K562 (cell line): Measurements from ENCODE around the gene FAM219B. TPM values are rescaled to one million over a fixed set of nuclear protein-coding genes. Genes with fewer than 3 reads are reported as not detected.
A peak's percentile ranks its signal among the peaks of the same experiment; 100 is the strongest.

Experiments
- ATAC-seq: fragments of 200-7000 bp; cut with Tn5 transposase; 3 replicates; pipeline ENCODE4 v1.9.1; 2020; ENCODE audit warnings: moderate library complexity
- BruUV-seq: library from RNA; stranded (reverse); fragments of 400-500 nt; replicated peaks from 2 replicates; lab custom pipeline; 2021; lab: Mats Ljungman, UMichigan
- CTCF ChIA-PET: fragments of 300-600 bp; formaldehyde crosslinking; extraction: SDS; loops from one replicate; lab custom pipeline; 2021; ENCODE audit warnings: low intra/inter-chr PET ratio; lab: Yijun Ruan, JAX
- POLR2A ChIA-PET: fragments of 300-600, 350-650 bp; sonication (Branson Sonifier 250); formaldehyde crosslinking; extraction: SDS; loops from one replicate; lab custom pipeline; 2021; ENCODE audit warnings: antibody characterized with exemption, inconsistent platforms; lab: Yijun Ruan, JAX
- DNase-seq, 4 experiments: peaks; one replicate each; pipeline versions ENCODE4 v3.0.0 to v3.0.0-alpha.2; 2011 to 2018; ENCODE audit warnings: low spot score in 3 of 4, mixed read lengths in 3 of 4; ENCODE audit errors: extremely low read depth in 1 of 4
- FAIRE-seq: peaks from 2 replicates; lab custom pipeline; 2011; peaks lifted over from hg19 to GRCh38; lab: Jason Lieb, UNC
- H2AFZ ChIP-seq: 2 replicates; pipeline ENCODE4 v1.6.0; 2011; ENCODE audit warnings: low read depth, low read length, control low read depth, inconsistent platforms
- H3K27ac ChIP-seq: fragments of 200-600 bp; 3 replicates; pipeline ENCODE4 v1.8.0; 2011; ENCODE audit warnings: low read depth, mild to moderate bottlenecking, control low read depth, inconsistent platforms, low read length, moderate library complexity, mixed read lengths; ENCODE audit errors: extremely low read depth
- H3K27me3 ChIP-seq, 2 experiments: fragments of 300-600 bp in 1 of 2; 2 replicates in 1 of 2; 3 replicates in 1 of 2; pipeline versions ENCODE4 v1.6.0 to v1.8.0; 2011; ENCODE audit warnings: inconsistent platforms in 2 of 2, low read length in 2 of 2, mild to moderate bottlenecking in 1 of 2, mixed read lengths in 1 of 2, moderate library complexity in 1 of 2; ENCODE audit not compliant: control insufficient read depth in 2 of 2, insufficient read depth in 2 of 2
- H3K36me3 ChIP-seq: fragments of 300-600 bp; 3 replicates; pipeline ENCODE4 v1.8.0; 2011; ENCODE audit warnings: mild to moderate bottlenecking, low read length, inconsistent platforms; ENCODE audit not compliant: control insufficient read depth, insufficient read depth
- H3K4me1 ChIP-seq, 2 experiments: fragments of 200-600 bp in 1 of 2; replicated peaks in 1 of 2; 2 replicates in 1 of 2; 3 replicates in 1 of 2; pipeline versions ENCODE4 v1.5.1 to v1.8.0; 2011; ENCODE audit warnings: inconsistent platforms in 2 of 2, low read length in 2 of 2, mild to moderate bottlenecking in 1 of 2, mixed read lengths in 1 of 2, moderate library complexity in 1 of 2; ENCODE audit not compliant: control insufficient read depth in 2 of 2, insufficient read depth in 2 of 2
- H3K4me2 ChIP-seq: 2 replicates; pipeline ENCODE4 v1.6.1; 2011; ENCODE audit warnings: low read length, control low read depth, inconsistent platforms, mixed read lengths; ENCODE audit not compliant: insufficient read depth
- H3K4me3 ChIP-seq: fragments of 200-600 bp; sonication (generic), shearing (Covaris generic); 2 replicates; pipeline ENCODE4 v1.5.1; 2016; ENCODE audit warnings: control low read depth, inconsistent platforms
- H3K79me2 ChIP-seq: fragments of 200-600 bp; 3 replicates; pipeline ENCODE4 v1.8.0; 2011; ENCODE audit warnings: low read length, inconsistent platforms; ENCODE audit not compliant: control insufficient read depth, insufficient read depth
- H3K9ac ChIP-seq, 2 experiments: 2 replicates each; pipeline versions ENCODE4 v1.6.0 to v1.6.1; 2011; ENCODE audit warnings: low read depth in 2 of 2, low read length in 2 of 2, control low read depth in 1 of 2, inconsistent platforms in 1 of 2, mild to moderate bottlenecking in 1 of 2, mixed read lengths in 1 of 2; ENCODE audit not compliant: insufficient read depth in 1 of 2
- H3K9me1 ChIP-seq: one replicate; pipeline ENCODE4 v1.6.0; 2011; ENCODE audit warnings: inconsistent platforms, mild to moderate bottlenecking, low read length, moderate library complexity; ENCODE audit not compliant: control insufficient read depth, insufficient read depth
- H3K9me3 ChIP-seq: replicated peaks from 2 replicates; pipeline ENCODE4 v1.5.1; 2011; ENCODE audit warnings: low read depth, low read length, inconsistent platforms; ENCODE audit not compliant: control insufficient read depth, insufficient read depth
- H4K20me1 ChIP-seq: replicated peaks from 2 replicates; pipeline ENCODE4 v1.6.1; 2011; ENCODE audit warnings: low read length, inconsistent platforms, mixed read lengths; ENCODE audit not compliant: control insufficient read depth, insufficient read depth
- CBX3 ChIP-seq, 2 experiments: IDR thresholded peaks; 1 replicate in 1 of 2; 2 replicates in 1 of 2; pipeline ENCODE4 v1.6.1; 2012; ENCODE audit warnings: inconsistent platforms in 2 of 2, low read length in 2 of 2, borderline replicate concordance in 1 of 2, control low read depth in 1 of 2
- CHCHD3 ChIP-seq: fragments of 250-450 bp; sonication (Bioruptor Pico); IDR thresholded peaks from 2 replicates; pipeline ENCODE4 v2.1.2; 2022; ENCODE audit warnings: mild to moderate bottlenecking
- FIP1L1 ChIP-seq: fragments of 200-400 bp; formaldehyde crosslinking; IDR thresholded peaks from 2 replicates; pipeline ENCODE4 v1.6.1; 2018; ENCODE audit warnings: mild to moderate bottlenecking, low read depth, low read length; ENCODE audit not compliant: poor library complexity, severe bottlenecking
- MEF2A ChIP-seq: IDR thresholded peaks from 2 replicates; pipeline ENCODE4 v1.6.1; 2011; ENCODE audit warnings: low read depth, mild to moderate bottlenecking, low read length, moderate library complexity; ENCODE audit not compliant: control insufficient read depth
- PHF21A ChIP-seq: fragments of 450-650 bp; IDR thresholded peaks from 2 replicates; pipeline ENCODE4 v1.6.1; 2017; ENCODE audit warnings: low read depth, borderline replicate concordance
- TAF15 ChIP-seq: fragments of 200-400 bp; formaldehyde crosslinking; IDR thresholded peaks from 2 replicates; pipeline ENCODE4 v1.6.1; 2017; ENCODE audit warnings: mild to moderate bottlenecking, low read depth, low read length, moderate library complexity
- ZFP36 ChIP-seq: fragments of 150-350 bp; IDR thresholded peaks from 2 replicates; pipeline ENCODE4 v1.6.1; 2018; ENCODE audit warnings: low read length, low read depth; ENCODE audit not compliant: partially characterized antibody
- WGBS: fragments of 100-300 bp; shearing (Covaris generic); methylation state at CpG from one replicate; pipeline ENCODE4 v1.1.6; 2016; ENCODE audit warnings: low coverage, mixed read lengths; ENCODE audit not compliant: insufficient coverage; ENCODE audit errors: missing lambda C conversion rate; 5-methylcytosine and 5-hydroxymethylcytosine counted together
- in situ Hi-C: fragments of 300-500 bp; cut with MboI; formaldehyde crosslinking; loops from 4 replicates; pipeline ENCODE4 v1.15.0; 2018; ENCODE audit warnings: inconsistent platforms, mixed read lengths
- intact Hi-C: fragments of 100-400 bp; cut with micrococcal nuclease; formaldehyde crosslinking; loops from 2 replicates; pipeline ENCODE4 v1.14.2; 2022
- polyA plus RNA-seq, 8 experiments: library from polyadenylated mRNA; depleted of rRNA in 4 of 8; stranded (reverse) in 5 of 8; unstranded in 3 of 8; fragments of >200 nt; fragmentation: Nextera tagmentation in 2 of 8; fragmentation: Illumina TruSeq in 1 of 8; extraction: Ambion mirVana in 2 of 8; extraction: Trizol in 1 of 8; gene quantifications; 2 replicates each; pipeline versions ENCODE4 v1.2.1 to v1.2.3, GENCODE V29; 2011 to 2014; ENCODE audit warnings: inconsistent platforms in 1 of 8, missing spikeins in 1 of 8
- total RNA-seq, 7 experiments: library from RNA; depleted of rRNA in 6 of 7; stranded (reverse); fragments of >200 nt in 6 of 7; fragmentation: Illumina TruSeq in 2 of 7; extraction: Trizol in 2 of 7; gene quantifications; 2 replicates each; pipeline versions ENCODE4 v1.2.1 to v1.2.3, GENCODE V29; 2011 to 2021; ENCODE audit warnings: low replicate concordance in 1 of 7

FAM219B gene
- total and polyA plus RNA-seq, 9 of the 15 experiments (the other 6 are each of a cell fraction or from before 2014, with no cell fraction given), result 6.8 to 50.4 (median 29.4) TPM

DNA sequence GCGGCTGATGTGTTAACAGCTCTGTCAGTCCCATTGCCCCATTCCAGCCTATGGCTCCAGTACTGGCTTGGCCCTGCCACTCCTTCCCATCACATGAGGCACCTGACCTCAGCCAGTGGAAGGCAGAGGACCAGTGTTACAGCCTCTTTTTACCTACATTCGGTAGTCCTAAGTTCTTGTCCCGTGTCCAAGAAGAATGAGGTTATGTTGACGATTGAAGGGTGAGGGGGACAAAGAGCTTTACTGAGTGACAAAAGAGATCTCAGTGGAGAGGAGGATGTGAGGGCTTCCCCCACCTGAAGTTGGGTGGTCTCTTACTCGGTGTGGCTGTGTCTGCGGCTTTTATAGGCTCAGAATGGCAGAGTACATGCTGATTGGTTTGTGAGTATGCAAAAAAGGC lies 24.1 kb downstream of the FAM219B start:
- BruUV-seq, result no TSS peak
- H3K79me2 ChIP-seq, result no peaks in the 10 kb centered on the region
- H2AFZ ChIP-seq, result no peak overlapping the region
- in situ Hi-C loops (no loop called here), intact Hi-C loops (no loop called here)
- peaks cover 10% of the 10 kb centered on the region in 2 experiments; a peak in 4 of 5 replicates for H3K4me1 ChIP-seq
- ATAC-seq, result no peak
- no peak for FAIRE-seq
- H3K4me2 ChIP-seq, result no peak overlapping the region
- peaks cover 6% of the 10 kb centered on the region; the same call in 1 of the 2 replicates for H3K9me3 ChIP-seq
- no peaks in the 10 kb centered on the region for H3K36me3 ChIP-seq
- H3K9me1 ChIP-seq, result no peaks in the 10 kb centered on the region
- TF ChIP-seq ZFP36 (peak; percentile 38), TAF15 (no peak), PHF21A (no peak), CHCHD3 (CRISPR knock-in tag) (no peak), FIP1L1 (no peak), MEF2A (no peak), CBX3 (IDR thresholded peaks at IDR 0.05; ENCODE audit: borderline replicate concordance in 1 of 2, low read length in 2 of 2) (0 out of 3 replicates have a peak, but pooled peaks of 1 of the 2 experiments have one; percentile 28)
- WGBS, result 38% methylated on average over 6 of the region's 6 CpGs
- ChIA-PET POLR2A (interaction anchor here (0.7 to 1.9 kb wide), 4 partner anchors 9 to 24 kb away, joined by 3 to 6 read pairs (median 4); partner anchors contain the start of genes FAM219B and SCAMP2), CTCF (no interaction called here)
- no peak overlapping the region for H3K27ac ChIP-seq
- no peak for DNase-seq
- no peaks in the 10 kb centered on the region for H3K27me3 ChIP-seq
- no peak overlapping the region for H3K9ac ChIP-seq
- H3K4me3 ChIP-seq, result no peak overlapping the region
- no peaks in the 10 kb centered on the region for H4K20me1 ChIP-seq
